ENCODE measurements around the gene RPL39. TPM values are rescaled to one million over a fixed set of nuclear protein-coding genes. Genes with fewer than 3 reads are reported as not detected.
"Not testable (repeated sequence)": the region's sequence is repeated elsewhere in the genome, so short reads cannot be mapped to it uniquely, and the experiment has no call there.

The RPL39 gene
- total and polyA plus RNA-seq, 4 donors = 623 to 2,860 (median 640) TPM

GRCh38 chrX:119750131-119750530 lies 41.3 kb downstream of the RPL39 start:
- H3K4me1 ChIP-seq (ENCODE audit: control insufficient read depth in 4 of 4, insufficient read depth in 4 of 4, low read length in 3 of 4); H3K9ac ChIP-seq (ENCODE audit: low read depth in 1 of 2, low read length in 2 of 2); H3K36me3 ChIP-seq (ENCODE audit: control insufficient read depth in 4 of 4, insufficient read depth in 3 of 4, low read depth in 1 of 4, low read length in 3 of 4); H3K27ac ChIP-seq (ENCODE audit: low read depth in 1 of 2, low read length in 2 of 2); H3K9me3 ChIP-seq (ENCODE audit: control insufficient read depth in 4 of 4, low read length in 3 of 4); H3K27me3 ChIP-seq (ENCODE audit: control insufficient read depth in 4 of 4, insufficient read depth in 4 of 4, low read length in 3 of 4); DNase-seq (ENCODE audit: low spot score); H3K4me3 ChIP-seq (ENCODE audit: low read depth in 1 of 3, low read length in 3 of 3): not testable (repeated sequence)
- WGBS = 89% methylated on average over 9 of the region's 9 CpGs

GRCh38 chrX:119745283-119745848 lies 46.1 kb downstream of the RPL39 start:
- DNase-seq (ENCODE audit: low spot score) = no peak
- Histone ChIP-seq H3K4me1 (ENCODE audit: control insufficient read depth in 4 of 4, insufficient read depth in 4 of 4, low read length in 3 of 4) (no peaks in the 10 kb centered on the region), H3K9me3 (ENCODE audit: control insufficient read depth in 4 of 4, low read length in 3 of 4) (no peaks in the 10 kb centered on the region), H3K4me3 (ENCODE audit: low read depth in 1 of 3, low read length in 3 of 3) (no peak overlapping the region), H3K9ac (ENCODE audit: low read depth in 1 of 2, low read length in 2 of 2) (no peak overlapping the region), H3K36me3 (ENCODE audit: control insufficient read depth in 4 of 4, insufficient read depth in 3 of 4, low read depth in 1 of 4, low read length in 3 of 4) (no peaks in the 10 kb centered on the region), H3K27ac (ENCODE audit: low read depth in 1 of 2, low read length in 2 of 2) (no peak overlapping the region), H3K27me3 (ENCODE audit: control insufficient read depth in 4 of 4, insufficient read depth in 4 of 4, low read length in 3 of 4) (no peaks in the 10 kb centered on the region)
- TF ChIP-seq RAD21 (IDR thresholded peaks at IDR 0.05) (no peak), NR2F2 (IDR thresholded peaks at IDR 0.05) (no peak), MAX (IDR thresholded peaks at IDR 0.05) (no peak), EGR1 (IDR thresholded peaks at IDR 0.05; ENCODE audit: low read depth in 2 of 2) (no peak), REST (IDR thresholded peaks at IDR 0.05) (no peak), JUND (IDR thresholded peaks at IDR 0.05) (no peak), CTCF (IDR thresholded peaks at IDR 0.05; ENCODE audit: low read depth, low read length, missing input control) (no peak), ZBTB33 (IDR thresholded peaks at IDR 0.05) (no peak), HNF4A (conservative IDR thresholded peaks at IDR 0.05) (no peak), GABPA (IDR thresholded peaks at IDR 0.05 in 1 of 2, conservative IDR thresholded peaks at IDR 0.05 in 1 of 2) (no peak), TAF1 (conservative IDR thresholded peaks at IDR 0.05) (no peak), HNF4G (IDR thresholded peaks at IDR 0.05) (no peak), YY1 (IDR thresholded peaks at IDR 0.05) (no peak), FOXA1 (IDR thresholded peaks at IDR 0.05) (no peak), FOXA2 (IDR thresholded peaks at IDR 0.05) (no peak), RXRA (IDR thresholded peaks at IDR 0.05) (no peak)
- WGBS = 84% methylated on average over 4 of the region's 4 CpGs

Data from liver (tissue), 9 donors.